ENCODE results near the gene SOX12.
"Not testable (repeated sequence)": the region's sequence is repeated elsewhere in the genome, so short reads cannot be mapped to it uniquely, and the experiment has no call there.

Gene SOX12

DNA sequence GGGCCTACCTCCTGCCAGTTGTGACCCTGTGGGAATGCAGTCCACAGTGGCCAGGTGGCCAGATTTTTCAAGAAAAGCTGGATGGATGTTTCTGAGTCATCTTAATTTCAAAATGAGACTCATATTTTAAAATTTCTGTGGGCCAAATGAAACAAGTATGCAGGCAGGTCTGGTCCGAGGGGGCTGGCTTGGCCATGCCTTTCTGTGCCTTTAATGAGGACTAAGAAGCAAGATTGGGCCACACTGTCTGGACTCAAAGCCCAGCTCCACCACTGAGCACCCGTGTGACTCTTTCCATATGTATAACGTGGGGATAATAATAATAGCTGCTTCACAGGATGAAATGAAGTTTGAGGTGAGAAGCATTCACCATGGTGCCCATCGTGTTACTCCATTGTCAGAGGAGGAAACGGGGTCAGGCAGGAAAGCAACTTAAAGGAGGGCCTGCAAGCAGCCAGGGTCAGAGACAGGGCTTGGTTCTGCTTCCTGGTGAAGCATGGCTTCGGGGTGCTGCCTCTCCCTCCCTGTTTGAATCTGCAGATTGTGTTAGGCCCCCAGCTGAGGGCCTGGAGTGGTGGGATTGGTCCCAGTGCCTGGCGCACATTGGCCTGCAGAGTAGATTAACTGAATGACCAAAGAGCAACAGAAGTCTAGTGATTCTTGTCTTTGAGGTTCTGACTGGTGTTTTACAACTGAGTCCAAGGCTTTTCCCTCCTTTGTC, 3.8 kb downstream of the SOX12 start:
- no peak for DNase-seq (ENCODE audit: low read depth in 2 of 2)

DNA sequence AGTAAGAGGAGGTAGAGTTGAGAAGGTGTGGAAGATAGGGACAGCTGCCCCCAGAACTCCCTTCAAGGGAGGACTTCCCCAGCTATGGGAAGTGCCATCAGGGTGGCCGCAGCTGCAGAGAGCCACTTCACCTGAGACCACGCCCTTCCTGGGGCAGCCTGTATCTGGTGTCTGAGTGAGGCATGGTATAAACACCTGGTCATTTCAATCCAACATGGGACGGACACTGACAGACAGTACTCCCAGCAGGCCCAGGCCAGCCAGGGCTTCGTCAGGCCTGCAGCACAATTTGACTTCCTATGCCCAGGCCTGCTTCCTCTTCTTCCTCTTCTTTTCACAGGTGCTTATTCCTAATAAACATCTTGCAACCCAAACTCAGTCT, 4.5 kb downstream of the SOX12 start:
- DNase-seq (ENCODE audit: low read depth in 2 of 2) = no peak

DNA sequence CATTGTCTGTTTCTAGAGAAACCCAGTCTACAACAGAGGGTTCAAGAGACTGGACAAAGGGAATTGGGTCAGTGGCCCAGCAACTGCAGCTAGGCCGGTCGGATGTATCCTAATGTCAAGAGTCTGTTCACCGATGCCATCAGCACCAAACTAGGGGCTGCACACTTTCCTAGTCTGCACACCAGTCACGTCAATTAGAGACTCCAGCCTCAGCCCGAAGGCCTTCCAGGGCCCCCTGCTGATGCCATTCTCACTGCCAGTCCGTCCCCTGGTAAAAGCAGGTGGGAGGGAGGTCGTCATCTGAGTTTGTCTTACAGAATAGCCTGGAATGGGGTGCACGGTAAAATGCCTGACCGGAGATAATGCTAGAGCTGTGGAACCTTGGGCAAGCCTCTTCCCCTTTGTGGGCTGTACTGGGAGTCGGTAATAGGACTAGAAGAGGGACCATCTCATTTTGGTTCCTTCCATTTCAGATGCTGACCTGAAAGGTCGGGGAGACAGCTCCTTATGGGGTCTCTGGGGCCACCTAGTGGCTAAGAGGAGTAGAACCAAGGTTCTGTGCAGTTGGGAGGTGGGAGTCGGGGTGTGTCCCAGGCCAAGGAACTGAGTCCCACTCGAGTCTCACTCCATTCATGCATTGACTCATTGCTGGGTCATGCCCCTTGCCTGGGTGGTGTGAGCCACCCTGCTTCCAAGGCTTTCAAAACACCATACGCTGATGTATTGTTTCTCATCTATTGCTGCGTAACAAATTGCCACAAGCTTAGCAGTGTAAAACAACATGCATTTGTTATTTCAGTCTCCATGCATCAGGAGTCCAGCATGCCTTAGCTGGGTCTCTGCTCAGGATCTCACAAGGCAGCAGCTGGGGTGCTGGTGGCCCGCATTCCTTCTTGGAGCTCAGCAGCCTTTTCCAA, 5.1 kb downstream of the SOX12 start:
- peak; percentile 42 to 56 for DNase-seq (ENCODE audit: low read depth in 2 of 2)

DNA sequence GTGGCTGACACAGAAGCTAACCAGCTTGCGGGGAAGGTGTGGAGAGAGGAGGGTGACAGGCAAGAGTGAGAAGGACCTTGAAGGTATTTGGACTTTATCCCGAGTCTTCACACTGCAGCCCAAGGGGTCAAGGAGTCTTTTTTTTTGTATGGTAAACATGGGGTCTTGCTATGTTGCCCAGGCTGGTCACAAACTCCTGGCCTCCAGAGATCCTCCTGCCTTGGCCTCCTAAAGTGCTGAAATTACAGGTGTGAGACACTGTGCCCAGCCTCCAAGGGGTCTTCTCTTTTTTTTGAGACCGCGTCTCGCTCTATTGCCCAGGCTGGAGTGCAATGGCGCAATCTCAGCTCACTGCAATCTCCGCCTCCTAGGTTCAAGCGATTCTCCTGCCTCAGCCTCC, 9.2 kb downstream of the SOX12 start:
- DNase-seq (ENCODE audit: low read depth in 2 of 2) = no peak

DNA sequence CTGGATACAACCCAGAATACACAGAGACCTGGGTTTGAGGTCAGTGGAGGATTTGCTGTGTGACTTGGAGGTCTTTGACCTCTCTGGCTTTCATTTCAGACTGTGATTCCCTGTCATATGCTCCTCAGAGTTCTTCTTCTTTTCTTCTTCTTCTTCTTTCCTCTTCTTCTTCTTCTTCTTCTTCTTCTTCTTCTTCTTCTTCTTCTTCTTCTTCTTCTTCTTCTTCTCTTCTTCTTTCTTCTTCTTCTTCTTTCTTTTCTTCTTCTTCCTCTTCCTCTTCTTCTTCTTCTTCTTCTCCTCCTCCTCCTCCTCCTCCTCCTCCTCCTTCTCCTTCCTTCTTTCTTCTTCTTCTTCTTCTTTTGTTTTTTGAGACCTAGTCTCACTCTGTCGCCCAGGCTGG, 10.7 kb downstream of the SOX12 start:
- DNase-seq (ENCODE audit: low read depth in 2 of 2) = not testable (repeated sequence)

DNA sequence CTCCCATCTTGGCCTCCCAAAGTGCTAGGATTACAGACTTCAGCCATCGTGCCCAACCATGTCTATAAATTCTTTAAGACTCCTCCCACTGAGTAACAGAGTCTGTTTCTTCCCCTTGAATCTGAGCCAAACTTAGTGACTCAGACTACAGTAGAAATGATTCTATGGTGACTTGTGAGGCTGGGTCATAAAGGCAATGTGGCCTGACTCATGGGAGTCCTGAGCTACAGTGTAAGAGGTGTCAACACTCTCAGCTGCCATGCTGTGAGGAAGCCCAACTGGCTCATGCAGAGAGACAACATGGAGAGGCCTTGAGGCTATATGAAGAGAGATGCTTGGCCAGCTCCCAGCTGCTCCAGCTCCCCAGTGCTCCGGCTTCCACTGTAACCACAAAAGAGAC, 16.3 kb downstream of the SOX12 start:
- DNase-seq (ENCODE audit: low read depth in 2 of 2) = peak; percentile 47 to 54

DNA sequence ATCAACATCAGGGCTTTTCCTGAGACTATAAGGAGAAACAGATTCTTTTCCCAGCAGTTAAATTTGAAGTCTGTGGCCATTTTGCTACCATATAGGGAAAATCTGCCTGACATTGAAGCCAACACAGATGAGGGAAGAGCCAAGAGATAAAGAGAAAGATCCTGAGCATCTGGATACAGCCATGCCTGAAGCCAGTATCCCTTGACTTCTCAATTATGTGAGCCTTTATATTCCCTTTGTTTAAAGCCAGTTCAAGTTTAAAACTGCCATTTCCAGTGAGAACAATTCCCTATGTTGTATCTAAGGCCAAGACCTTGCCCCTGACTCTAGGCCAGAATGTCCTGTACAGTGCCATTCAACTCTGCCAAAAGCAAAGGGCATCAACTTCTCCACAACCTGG, 17.8 kb downstream of the SOX12 start:
- DNase-seq (ENCODE audit: low read depth in 2 of 2) = no peak

DNA sequence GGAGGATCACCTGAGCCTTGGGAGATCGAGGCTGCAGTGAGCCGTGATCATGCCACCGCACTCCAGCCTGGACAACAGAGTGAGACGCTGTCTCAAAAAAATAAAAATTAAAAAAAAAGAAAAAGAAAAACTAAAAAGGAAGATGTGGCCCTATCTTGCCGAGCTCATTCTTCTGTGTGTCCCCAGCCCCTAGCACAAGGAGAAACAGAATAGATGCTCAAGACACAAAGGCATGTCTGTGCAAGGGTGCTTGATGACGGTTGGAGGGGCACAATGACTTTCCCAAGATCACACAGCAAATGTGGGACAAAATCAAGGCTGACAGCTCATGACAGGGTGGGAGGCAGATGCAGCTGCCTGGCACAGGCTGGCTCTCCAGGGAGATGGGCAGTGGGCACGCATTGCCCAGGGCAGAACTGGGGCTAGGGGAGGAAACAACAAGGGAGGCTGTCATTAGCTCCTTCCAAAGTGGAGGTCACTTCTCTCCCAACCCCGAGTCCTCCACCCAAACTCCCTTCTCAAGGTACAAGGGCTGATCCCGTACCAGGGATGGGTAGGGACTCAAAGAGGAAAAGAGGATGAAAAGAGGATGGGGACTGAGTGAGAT, 20.8 kb downstream of the SOX12 start:
- DNase-seq (ENCODE audit: low read depth in 2 of 2) = no peak

DNA sequence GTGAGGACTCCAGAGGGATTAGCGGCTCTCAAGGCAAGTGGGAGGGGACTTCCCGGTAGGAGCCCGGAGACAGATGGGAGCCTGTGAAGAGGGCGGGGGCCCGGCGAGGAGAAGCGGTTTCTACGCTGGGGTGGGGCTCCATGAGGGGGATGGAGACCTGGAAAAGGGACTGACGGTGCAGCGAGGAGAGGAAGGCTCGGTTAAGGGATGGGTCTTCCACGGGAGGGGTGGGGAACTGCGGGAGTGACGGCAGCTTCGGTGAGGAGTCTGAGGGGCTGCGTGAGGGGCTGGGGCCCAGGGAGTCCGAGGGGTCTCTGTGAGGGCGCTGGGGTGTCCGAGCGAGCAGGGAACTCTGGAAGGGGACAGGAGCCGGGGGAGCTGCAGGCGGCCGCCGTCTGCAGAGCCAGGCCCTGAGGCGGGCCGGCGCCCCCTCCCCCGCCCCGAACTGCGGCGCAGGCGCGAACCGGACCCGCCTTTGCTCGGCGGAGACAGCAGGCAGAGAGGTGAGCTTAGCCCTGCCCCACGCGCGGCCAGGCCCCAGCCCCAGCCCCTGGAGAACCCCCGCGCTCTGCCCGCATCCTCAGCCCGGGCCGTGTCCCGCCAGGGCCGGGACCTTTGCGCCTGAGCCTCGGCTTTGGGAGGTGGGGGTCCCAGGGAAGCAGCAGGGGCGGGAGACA, 21.4 kb downstream of the SOX12 start, which contains the start of gene NRSN2:
Gene NRSN2, plus strand, starts transcription at position 472 of the 677 bp plus-strand sequence. CDS start 2,533 bp downstream, outside the sequence.
- peak in 1 of 2 donors; percentile 27 for DNase-seq (ENCODE audit: low read depth in 2 of 2)

DNA sequence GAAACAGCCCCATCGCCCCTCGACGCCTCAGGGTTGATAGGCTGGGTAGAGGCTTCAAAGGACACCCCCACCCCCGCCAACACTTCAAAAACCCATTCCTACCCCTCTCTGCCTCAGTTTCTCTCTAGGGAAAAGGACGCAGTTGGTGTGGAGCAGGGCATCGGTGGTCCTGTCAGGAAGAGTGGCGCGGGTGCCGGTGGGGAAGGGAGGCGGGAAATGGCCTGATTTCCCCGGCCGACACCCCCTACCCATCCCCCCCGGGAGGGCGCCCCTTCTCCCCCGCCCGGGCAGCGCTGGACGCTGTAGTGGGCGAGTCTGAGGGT, 21.9 kb downstream of the SOX12 start:
- no peak for DNase-seq (ENCODE audit: low read depth in 2 of 2)

DNA sequence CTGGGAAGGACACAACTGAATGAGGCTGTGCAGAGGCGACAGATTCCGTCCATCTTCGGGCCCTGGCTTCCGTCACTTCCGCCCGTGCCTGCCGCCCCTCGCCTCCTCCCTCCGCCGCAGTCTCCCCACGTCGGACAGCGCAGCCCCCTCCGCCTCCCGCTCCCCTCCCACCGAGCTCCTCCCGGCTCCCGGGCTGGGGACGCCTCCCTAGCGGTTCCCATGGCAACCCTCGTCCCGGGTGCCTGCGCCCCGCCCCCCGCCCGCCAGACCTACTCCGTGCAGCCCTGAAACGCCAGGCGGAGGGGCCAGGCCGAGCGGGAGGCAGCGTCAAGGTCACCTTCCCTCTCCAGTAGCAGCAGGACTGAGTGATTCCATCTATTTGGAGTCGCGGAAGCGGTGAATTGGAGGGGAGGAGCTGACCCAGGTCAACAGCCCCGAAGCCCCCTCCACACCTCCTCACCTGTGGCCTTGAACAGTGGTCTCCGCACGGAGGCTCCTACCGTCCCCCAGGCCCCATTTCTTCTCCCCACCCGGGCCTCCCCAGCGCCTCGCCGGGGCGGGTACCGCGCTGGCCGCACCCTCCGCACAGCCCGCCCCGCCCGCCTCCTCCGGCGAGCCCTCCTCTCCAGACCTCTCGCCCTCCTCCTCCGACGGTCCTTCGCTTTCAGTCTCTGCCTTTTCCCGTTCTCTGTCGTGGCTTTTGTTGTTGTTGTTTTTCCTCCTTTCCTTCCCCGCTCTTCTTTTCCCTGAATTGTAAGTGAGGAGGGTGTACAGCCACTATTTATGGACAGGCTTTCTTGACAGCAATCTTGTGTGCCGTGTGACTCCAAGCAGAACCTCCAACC, 22.5 kb downstream of the SOX12 start:
- DNase-seq (ENCODE audit: low read depth in 2 of 2) = peak; percentile 55 to 72

DNA sequence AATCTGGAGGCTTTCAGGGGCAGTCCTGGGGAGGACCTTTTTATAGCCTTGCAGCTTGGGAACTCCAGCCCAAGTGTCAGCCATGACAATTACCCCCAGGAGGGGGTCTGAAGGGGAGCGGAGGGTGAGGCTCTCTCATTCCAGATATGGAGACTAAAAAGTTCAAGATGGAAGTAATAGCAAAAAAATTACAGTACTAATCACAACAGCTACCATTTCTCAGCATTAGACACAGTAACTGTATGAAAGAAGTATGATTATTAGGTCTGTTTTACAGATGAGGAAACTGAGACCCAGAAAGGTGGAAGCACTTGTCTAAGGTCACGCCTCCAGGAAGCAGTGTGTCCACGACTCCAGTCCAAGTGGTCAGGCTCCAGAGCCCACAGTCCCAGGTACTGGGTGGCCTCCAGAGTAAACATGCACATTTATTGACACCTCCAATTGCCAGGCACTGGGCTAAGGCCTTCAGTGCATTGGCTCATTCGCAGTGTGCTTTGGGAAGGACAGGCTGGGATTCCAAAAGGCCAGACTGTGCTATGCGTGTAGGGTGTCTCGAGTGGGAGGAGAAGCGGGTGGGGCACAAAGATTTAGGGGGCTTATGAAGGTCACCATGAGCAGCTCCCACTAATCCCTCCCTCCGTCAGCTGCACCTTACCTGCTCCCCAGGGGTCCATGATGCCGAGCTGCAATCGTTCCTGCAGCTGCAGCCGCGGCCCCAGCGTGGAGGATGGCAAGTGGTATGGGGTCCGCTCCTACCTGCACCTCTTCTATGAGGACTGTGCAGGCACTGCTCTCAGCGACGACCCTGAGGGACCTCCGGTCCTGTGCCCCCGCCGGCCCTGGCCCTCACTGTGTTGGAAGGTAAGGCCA, 23.9 kb downstream of the SOX12 start:
- no peak for DNase-seq (ENCODE audit: low read depth in 2 of 2)

DNA sequence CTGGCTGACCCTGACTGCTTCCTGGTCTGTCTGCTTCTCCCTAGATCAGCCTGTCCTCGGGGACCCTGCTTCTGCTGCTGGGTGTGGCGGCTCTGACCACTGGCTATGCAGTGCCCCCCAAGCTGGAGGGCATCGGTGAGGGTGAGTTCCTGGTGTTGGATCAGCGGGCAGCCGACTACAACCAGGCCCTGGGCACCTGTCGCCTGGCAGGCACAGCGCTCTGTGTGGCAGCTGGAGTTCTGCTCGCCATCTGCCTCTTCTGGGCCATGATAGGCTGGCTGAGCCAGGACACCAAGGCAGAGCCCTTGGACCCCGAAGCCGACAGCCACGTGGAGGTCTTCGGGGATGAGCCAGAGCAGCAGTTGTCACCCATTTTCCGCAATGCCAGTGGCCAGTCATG, 27.8 kb downstream of the SOX12 start:
- no peak for DNase-seq (ENCODE audit: low read depth in 2 of 2)

DNA sequence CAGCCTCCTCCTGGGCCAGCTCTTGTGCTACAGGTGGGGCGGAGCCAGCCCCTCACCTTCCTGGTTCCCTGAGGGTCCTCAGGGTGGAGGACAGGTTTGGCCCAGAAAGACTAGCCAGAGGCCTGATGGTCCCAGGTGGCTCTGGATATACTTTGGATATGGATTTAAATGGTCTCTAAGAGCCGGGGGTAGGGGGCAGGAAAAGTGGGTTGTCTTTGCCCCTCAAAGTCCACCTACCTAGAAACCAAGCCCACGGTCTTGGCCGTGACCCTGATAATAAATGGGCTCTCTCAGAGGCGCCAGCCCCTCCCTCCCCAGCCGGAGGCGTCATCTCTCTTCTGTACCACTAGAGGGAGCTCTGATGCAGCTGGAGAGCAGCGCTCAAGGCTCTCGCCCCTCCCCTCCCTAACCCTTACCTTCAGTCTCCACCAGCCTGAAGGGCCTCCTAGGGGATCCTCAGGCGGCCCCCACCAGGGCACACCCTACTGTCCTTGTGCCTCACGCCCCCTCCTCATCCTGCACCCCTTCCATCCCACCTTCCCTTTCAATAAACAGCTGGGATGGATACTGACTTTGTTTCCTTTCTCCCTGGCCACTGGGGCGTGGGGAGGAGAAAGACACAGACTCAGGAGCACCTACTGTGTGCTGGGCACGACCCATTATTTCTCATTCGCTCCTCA, 29.1 kb downstream of the SOX12 start:
- DNase-seq (ENCODE audit: low read depth in 2 of 2) = peak; percentile 67 to 69

DNA sequence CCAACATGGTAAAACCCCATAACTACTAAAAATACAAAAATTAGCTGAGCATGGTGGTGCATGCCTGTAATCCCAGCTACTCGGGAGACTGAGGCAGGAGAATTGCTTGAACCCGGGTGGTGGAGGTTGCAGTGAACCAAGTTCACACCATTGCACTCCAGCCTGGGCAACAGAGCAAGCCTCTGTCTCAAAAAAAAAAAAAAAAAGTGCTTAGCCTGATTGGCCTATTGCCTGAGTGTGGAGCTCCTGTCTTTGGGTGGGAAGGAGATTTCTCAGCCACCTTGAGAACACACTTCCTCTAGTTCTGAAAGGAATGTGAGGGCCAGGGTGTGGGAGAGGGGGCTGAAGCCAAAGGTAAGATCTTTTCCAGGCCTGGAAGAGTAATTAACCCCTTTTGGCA, 30.8 kb downstream of the SOX12 start:
- DNase-seq (ENCODE audit: low read depth in 2 of 2) = not testable (repeated sequence)

DNA sequence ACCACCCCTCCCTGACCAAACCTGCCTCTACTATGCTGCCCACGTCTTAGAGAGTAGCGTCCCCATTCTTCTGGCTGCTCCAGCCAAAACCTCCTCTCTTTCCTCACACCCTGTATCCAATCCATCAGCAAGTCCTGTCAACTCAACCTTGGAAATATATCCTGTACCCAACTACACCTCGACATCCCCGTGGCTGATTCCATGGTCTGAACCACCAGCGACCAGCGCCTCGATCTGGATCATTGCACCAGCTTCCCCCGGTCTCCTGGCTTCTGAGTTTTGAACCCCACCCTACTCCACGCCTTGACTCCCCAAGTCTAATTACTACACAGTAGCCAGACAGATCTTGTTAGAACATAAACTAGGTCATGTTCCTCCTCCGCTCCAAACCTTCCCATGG, 31.4 kb downstream of the SOX12 start:
- DNase-seq (ENCODE audit: low read depth in 2 of 2) = no peak

DNA sequence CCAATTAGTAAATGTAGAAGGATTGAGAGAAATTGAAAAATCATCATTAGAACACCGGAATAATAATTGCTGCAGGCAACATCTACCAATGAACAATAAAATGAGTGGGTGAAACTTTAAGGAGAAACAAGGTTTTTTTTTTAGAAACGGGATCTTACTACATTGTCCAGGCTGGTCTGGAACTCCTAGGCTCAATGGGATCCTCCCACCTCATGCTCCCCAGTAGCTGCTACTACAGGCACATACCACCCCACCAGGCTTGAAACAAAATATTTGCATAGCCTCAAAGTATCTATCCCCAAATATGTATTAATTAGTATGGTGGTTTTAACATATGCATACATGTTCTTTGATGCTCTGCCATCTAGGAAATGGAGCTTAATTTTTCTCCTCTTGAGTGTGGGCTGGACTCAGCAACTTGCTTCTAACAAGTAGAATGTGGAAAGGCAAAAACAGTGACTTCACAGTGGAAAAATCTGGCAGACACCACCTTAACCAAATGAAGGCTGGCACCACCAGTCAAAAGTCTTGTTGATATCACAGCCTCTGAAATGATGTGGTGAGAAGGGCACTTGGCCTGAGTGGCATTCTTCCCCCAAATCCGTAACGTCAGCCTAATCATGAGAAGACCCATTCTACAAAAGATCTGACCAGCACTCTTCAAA, 33.7 kb downstream of the SOX12 start:
- DNase-seq (ENCODE audit: low read depth in 2 of 2) = no peak

DNA sequence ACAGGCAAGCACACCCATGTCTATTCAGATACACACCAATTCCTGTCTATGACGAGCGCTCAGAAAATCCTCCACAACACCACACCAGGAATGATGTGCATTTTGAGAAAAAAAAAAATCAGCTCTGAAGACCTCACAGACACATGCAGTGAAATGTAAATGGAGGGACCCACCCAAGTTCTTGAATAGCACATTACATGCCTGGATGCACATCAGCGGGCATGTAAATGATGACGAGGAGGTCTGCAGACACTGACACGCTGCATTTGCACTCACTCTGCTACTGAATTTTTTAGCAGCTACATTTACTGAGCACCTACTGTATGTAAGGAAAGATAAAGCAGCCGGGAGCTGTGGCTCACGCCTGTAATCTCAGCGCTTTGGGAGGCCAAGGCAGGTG, 36.2 kb downstream of the SOX12 start:
- no peak for DNase-seq (ENCODE audit: low read depth in 2 of 2)
